Panc1 (cell line): ENCODE data around the gene MUC5B. TPM values are rescaled to one million over a fixed set of nuclear protein-coding genes. Genes with fewer than 3 reads are reported as not detected.
"Not testable (repeated sequence)": the region's sequence is repeated elsewhere in the genome, so short reads cannot be mapped to it uniquely, and the experiment has no call there.

Source experiments
- ATAC-seq: fragments of 200-7000 bp; cut with Tn5 transposase; 2 replicates; pipeline ENCODE4 v1.9.1; 2020; ENCODE audit warnings: mild to moderate bottlenecking, moderate library complexity
- Bru-seq: library from RNA; stranded (reverse); fragments of 400-500 nt; gene quantifications from one replicate; lab custom pipeline; 2021; lab: Mats Ljungman, UMichigan
- BruChase-seq, 2 experiments: library from RNA; stranded (reverse); fragments of 400-500 nt; gene quantifications; one replicate each; lab custom pipeline; 2021; lab: Mats Ljungman, UMichigan
- BruUV-seq: library from RNA; stranded (reverse); fragments of 400-500 nt; replicated peaks from 2 replicates; lab custom pipeline; 2021; lab: Mats Ljungman, UMichigan
- CTCF ChIA-PET: fragments of 300-600 bp; sonication (Branson Sonifier 250); formaldehyde crosslinking; loops from one replicate; lab custom pipeline; 2022; ENCODE audit warnings: antibody characterized with exemption; lab: Charles Lee
- POLR2A ChIA-PET: fragments of 300-600 bp; sonication (Branson Sonifier 250); formaldehyde crosslinking; loops from one replicate; lab custom pipeline; 2022; ENCODE audit warnings: antibody characterized with exemption; lab: Charles Lee
- DNase-seq: peaks from one replicate; pipeline ENCODE4 v3.0.0-alpha.2; 2010; ENCODE audit warnings: low read depth, low spot score
- H3K27ac ChIP-seq: 2 replicates; pipeline ENCODE4 v1.5.1; 2011; ENCODE audit warnings: mild to moderate bottlenecking, low read length, inconsistent platforms
- H3K27me3 ChIP-seq: fragments of 200-500 bp; sonication (Bioruptor generic); 2 replicates; pipeline ENCODE4 v1.6.0; 2014; ENCODE audit warnings: low read length, inconsistent platforms; ENCODE audit not compliant: control insufficient read depth, insufficient read depth
- H3K36me3 ChIP-seq: fragments of 200-500 bp; sonication (Bioruptor generic); 2 replicates; pipeline ENCODE4 v1.5.1; 2014; ENCODE audit warnings: inconsistent platforms, mild to moderate bottlenecking, low read length, moderate library complexity; ENCODE audit not compliant: control insufficient read depth, insufficient read depth
- H3K4me1 ChIP-seq: 2 replicates; pipeline ENCODE4 v1.5.1; 2011; ENCODE audit warnings: inconsistent platforms, mild to moderate bottlenecking, low read length, moderate library complexity; ENCODE audit not compliant: control insufficient read depth, insufficient read depth
- H3K4me3 ChIP-seq, 2 experiments: 2 replicates each; pipeline ENCODE4 v1.5.1; 2011 to 2012; ENCODE audit warnings: low read depth in 2 of 2, low read length in 2 of 2, mild to moderate bottlenecking in 2 of 2, inconsistent platforms in 1 of 2, moderate library complexity in 1 of 2
- H3K9me3 ChIP-seq: fragments of 200-500 bp; sonication (Bioruptor generic); 2 replicates; pipeline ENCODE4 v1.5.1; 2014; ENCODE audit warnings: low read depth, mild to moderate bottlenecking, inconsistent platforms, low read length, moderate library complexity; ENCODE audit not compliant: control insufficient read depth, insufficient read depth
- POLR2AphosphoS5 ChIP-seq: IDR thresholded peaks from 2 replicates; pipeline ENCODE4 v1.6.1; 2012; ENCODE audit warnings: mild to moderate bottlenecking, low read depth, low read length, moderate library complexity
- SIN3A ChIP-seq: IDR thresholded peaks from 2 replicates; pipeline ENCODE4 v1.6.1; 2012; ENCODE audit warnings: low read depth, mild to moderate bottlenecking, low read length, moderate library complexity, borderline replicate concordance; ENCODE audit not compliant: insufficient read depth
- TCF7L2 ChIP-seq: IDR thresholded peaks from 2 replicates; pipeline ENCODE4 v1.6.1; 2011; ENCODE audit warnings: mild to moderate bottlenecking, low read depth, low read length, inconsistent platforms
- in situ Hi-C: cut with HindIII; loops from 2 replicates; pipeline ENCODE4 v1.10.0; 2016; ENCODE audit warnings: low sequenced_read_pairs, low pct_unique_long_range_greater_than_20kb
- intact Hi-C: fragments of 100-400 bp; cut with micrococcal nuclease; formaldehyde crosslinking; loops from one replicate; pipeline ENCODE4 v1.10.0; 2022; ENCODE audit not compliant: unreplicated experiment
- long read RNA-seq: library from polyadenylated mRNA; unstranded; transcript quantifications from one replicate; pipeline ENCODE4 v2.0.0, GENCODE V29; 2021; ENCODE audit not compliant: unreplicated experiment
- polyA plus RNA-seq: library from polyadenylated mRNA; unstranded; fragments of >200 nt; gene quantifications from one replicate; pipeline ENCODE4 v1.2.1, GENCODE V29; 2012; ENCODE audit warnings: missing spikeins; ENCODE audit not compliant: insufficient read length
- total RNA-seq: library from RNA; stranded (reverse); gene quantifications from one replicate; pipeline ENCODE4 v1.2.1, GENCODE V29; 2021; ENCODE audit not compliant: unreplicated experiment
- TF ChIP-seq, protein P1 (sequence below): fragments of 450-650 bp; IDR thresholded peaks from 2 replicates; pipeline ENCODE4 v1.5.1; 2017; ENCODE audit warnings: mild to moderate bottlenecking
- TF ChIP-seq, protein P2 (sequence below), 2 experiments: IDR thresholded peaks; 2 replicates each; pipeline ENCODE4 v1.6.1; 2011 to 2012; ENCODE audit warnings: low read depth in 2 of 2, control low read depth in 1 of 2, low read length in 1 of 2, mild to moderate bottlenecking in 1 of 2, moderate library complexity in 1 of 2; ENCODE audit not compliant: insufficient read depth in 1 of 2

Gene MUC5B, protein sequence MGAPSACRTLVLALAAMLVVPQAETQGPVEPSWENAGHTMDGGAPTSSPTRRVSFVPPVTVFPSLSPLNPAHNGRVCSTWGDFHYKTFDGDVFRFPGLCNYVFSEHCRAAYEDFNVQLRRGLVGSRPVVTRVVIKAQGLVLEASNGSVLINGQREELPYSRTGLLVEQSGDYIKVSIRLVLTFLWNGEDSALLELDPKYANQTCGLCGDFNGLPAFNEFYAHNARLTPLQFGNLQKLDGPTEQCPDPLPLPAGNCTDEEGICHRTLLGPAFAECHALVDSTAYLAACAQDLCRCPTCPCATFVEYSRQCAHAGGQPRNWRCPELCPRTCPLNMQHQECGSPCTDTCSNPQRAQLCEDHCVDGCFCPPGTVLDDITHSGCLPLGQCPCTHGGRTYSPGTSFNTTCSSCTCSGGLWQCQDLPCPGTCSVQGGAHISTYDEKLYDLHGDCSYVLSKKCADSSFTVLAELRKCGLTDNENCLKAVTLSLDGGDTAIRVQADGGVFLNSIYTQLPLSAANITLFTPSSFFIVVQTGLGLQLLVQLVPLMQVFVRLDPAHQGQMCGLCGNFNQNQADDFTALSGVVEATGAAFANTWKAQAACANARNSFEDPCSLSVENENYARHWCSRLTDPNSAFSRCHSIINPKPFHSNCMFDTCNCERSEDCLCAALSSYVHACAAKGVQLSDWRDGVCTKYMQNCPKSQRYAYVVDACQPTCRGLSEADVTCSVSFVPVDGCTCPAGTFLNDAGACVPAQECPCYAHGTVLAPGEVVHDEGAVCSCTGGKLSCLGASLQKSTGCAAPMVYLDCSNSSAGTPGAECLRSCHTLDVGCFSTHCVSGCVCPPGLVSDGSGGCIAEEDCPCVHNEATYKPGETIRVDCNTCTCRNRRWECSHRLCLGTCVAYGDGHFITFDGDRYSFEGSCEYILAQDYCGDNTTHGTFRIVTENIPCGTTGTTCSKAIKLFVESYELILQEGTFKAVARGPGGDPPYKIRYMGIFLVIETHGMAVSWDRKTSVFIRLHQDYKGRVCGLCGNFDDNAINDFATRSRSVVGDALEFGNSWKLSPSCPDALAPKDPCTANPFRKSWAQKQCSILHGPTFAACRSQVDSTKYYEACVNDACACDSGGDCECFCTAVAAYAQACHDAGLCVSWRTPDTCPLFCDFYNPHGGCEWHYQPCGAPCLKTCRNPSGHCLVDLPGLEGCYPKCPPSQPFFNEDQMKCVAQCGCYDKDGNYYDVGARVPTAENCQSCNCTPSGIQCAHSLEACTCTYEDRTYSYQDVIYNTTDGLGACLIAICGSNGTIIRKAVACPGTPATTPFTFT (N-terminal part only)
- total RNA-seq (1.2 TPM), Bru-seq, nascent RNA (percentile 5 among the genes with signal in this experiment), BruChase-seq, experiment 1, labeled RNA remaining after a 2-hour chase (percentile 11 among the genes with signal in this experiment), BruChase-seq, experiment 2, labeled RNA remaining after a 6-hour chase (percentile 11 among the genes with signal in this experiment)
- polyA plus RNA-seq = 0.40 TPM
- long read RNA-seq = 0 reads

DNA sequence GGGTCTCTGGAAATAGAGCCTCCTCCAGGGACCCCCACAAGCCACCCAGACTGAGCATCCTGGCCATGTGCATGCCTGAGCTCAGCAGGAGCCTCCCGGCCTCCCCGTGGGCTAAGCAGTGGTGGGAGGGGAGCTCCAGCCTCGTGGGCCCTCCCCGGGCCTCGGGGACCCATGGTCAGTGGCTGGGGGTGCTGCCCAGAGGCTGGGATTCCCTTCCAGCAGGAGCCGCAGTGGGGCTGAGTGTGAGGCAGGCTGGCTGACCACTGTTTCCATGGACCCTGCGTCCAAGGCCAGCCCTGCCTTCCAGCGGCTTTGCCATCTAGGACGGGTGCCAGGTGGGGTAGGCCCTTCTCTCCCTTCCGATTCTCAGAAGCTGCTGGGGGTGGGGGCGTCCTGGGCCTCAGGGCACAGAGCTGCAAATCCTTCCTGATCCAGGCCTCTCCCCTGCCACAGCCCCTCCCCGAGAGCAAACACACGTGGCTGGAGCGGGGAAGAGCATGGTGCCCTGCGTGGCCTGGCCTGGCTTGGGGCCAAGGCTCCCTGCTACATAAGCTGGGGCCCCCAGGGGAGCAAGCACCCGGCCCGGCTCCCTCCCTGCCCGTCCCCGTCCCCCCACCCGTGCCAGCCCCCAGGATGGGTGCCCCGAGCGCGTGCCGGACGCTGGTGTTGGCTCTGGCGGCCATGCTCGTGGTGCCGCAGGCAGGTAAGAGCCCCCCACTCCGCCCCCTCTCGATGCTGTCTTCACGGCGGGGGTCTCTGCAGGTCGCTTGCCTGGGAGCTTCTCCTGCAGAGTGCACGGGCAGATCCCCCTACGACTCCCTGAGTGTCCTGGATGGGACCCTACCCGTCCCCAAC is at the start of gene MUC5B:
Gene MUC5B (plus strand): TSS at position 576 of the 855 bp plus-strand sequence. CDS start 58 bp downstream, at position 634.
- CTCF ChIA-PET = interaction anchor here (0.7 to 1.2 kb wide), 2 partner anchors 20 to 129 kb away, joined by 3 to 4 read pairs; no protein-coding TSS in a partner anchor
- in situ Hi-C loops = no loop called here
- no peak within 1 kb of the TSS for H3K4me3 ChIP-seq

DNA sequence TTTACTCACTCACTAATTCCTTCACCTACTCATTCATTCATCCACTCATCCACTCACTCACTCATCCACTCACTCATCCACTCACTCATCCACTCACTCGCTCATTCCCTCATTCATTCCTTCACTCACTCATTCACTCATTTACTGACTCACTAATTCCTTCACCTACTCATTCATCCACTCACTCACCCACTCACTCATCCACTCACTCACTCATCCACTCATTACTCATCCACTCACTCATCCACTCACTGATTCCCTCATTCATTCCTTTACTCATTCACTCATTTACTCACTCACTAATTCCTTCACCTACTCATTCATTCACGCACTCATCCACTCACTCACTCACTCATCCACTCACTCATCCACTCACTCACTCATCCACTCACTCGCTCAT is 49.5 kb upstream of the MUC5B start:
- BruUV-seq, POLR2A ChIA-PET: not testable (repeated sequence)

More for the DNA sequence above, at the start of gene MUC5B:
- Histone ChIP-seq H3K36me3 (no peaks in the 10 kb centered on the region), H3K27me3 (no peaks in the 10 kb centered on the region), H3K27ac (no peak within 1 kb of the TSS), H3K4me1 (peaks cover 32% of the 10 kb centered on the region), H3K9me3 (no peaks in the 10 kb centered on the region)
- POLR2A ChIA-PET = no interaction called here
- TF ChIP-seq, protein P1, sequence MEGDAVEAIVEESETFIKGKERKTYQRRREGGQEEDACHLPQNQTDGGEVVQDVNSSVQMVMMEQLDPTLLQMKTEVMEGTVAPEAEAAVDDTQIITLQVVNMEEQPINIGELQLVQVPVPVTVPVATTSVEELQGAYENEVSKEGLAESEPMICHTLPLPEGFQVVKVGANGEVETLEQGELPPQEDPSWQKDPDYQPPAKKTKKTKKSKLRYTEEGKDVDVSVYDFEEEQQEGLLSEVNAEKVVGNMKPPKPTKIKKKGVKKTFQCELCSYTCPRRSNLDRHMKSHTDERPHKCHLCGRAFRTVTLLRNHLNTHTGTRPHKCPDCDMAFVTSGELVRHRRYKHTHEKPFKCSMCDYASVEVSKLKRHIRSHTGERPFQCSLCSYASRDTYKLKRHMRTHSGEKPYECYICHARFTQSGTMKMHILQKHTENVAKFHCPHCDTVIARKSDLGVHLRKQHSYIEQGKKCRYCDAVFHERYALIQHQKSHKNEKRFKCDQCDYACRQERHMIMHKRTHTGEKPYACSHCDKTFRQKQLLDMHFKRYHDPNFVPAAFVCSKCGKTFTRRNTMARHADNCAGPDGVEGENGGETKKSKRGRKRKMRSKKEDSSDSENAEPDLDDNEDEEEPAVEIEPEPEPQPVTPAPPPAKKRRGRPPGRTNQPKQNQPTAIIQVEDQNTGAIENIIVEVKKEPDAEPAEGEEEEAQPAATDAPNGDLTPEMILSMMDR = no peak
- no peak for TF ChIP-seq TCF7L2
- no peak for TF ChIP-seq SIN3A
- no peak for TF ChIP-seq POLR2AphosphoS5
- TF ChIP-seq, protein P2, sequence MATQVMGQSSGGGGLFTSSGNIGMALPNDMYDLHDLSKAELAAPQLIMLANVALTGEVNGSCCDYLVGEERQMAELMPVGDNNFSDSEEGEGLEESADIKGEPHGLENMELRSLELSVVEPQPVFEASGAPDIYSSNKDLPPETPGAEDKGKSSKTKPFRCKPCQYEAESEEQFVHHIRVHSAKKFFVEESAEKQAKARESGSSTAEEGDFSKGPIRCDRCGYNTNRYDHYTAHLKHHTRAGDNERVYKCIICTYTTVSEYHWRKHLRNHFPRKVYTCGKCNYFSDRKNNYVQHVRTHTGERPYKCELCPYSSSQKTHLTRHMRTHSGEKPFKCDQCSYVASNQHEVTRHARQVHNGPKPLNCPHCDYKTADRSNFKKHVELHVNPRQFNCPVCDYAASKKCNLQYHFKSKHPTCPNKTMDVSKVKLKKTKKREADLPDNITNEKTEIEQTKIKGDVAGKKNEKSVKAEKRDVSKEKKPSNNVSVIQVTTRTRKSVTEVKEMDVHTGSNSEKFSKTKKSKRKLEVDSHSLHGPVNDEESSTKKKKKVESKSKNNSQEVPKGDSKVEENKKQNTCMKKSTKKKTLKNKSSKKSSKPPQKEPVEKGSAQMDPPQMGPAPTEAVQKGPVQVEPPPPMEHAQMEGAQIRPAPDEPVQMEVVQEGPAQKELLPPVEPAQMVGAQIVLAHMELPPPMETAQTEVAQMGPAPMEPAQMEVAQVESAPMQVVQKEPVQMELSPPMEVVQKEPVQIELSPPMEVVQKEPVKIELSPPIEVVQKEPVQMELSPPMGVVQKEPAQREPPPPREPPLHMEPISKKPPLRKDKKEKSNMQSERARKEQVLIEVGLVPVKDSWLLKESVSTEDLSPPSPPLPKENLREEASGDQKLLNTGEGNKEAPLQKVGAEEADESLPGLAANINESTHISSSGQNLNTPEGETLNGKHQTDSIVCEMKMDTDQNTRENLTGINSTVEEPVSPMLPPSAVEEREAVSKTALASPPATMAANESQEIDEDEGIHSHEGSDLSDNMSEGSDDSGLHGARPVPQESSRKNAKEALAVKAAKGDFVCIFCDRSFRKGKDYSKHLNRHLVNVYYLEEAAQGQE (IDR thresholded peaks at IDR 0.05; ENCODE audit: insufficient read depth in 1 of 2, low read depth in 2 of 2, low read length in 1 of 2) = no peak
- BruUV-seq = no TSS peak
- intact Hi-C loops = loop anchor here (10.0 kb wide), 1 partner anchor 108 kb away; no protein-coding TSS in a partner anchor
- no peak for DNase-seq
- ATAC-seq = peak; percentile 5; the same call in 1 of the 2 replicates

More for the DNA sequence above, 49.5 kb upstream of the MUC5B start:
- H3K4me1 ChIP-seq, CTCF ChIA-PET, H3K36me3 ChIP-seq, ATAC-seq, H3K4me3 ChIP-seq, in situ Hi-C loops, H3K9me3 ChIP-seq, H3K27ac ChIP-seq, DNase-seq, H3K27me3 ChIP-seq, intact Hi-C loops: not testable (repeated sequence)
